ENCODE results near the gene MEGF6. TPM values are rescaled to one million over a fixed set of nuclear protein-coding genes. Genes with fewer than 3 reads are reported as not detected.

Gene MEGF6
- polyA plus RNA-seq, 3 donors, result 6.6 to 16.3 (median 11.7) TPM

DNA sequence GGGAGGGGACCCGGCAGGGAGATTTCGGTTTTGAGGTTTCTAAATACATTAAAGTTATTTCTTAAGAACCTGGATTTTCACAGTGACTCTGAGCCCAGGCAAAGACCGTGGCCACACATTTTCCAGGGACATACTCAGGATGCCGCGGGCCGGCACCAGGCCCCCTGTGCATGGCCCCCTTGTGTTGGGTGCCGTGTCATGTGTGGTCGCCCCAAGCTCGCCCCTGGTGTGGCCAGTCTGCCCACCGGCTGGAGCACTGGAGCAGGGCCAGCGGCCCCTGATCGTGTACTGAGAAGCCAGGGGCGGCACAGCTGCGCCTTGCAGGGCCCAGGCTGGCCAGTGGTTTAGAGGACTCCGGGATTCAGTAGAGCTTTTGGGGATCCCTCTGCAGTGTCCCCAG is 130.3 kb downstream of the MEGF6 start:
- no peak overlapping the region for H3K27ac ChIP-seq (ENCODE audit: low read depth, low read length)
- 56 to 81% (median 56%) methylated on average over 13 to 15 of the region's 15 CpGs for WGBS, 3 donors

DNA sequence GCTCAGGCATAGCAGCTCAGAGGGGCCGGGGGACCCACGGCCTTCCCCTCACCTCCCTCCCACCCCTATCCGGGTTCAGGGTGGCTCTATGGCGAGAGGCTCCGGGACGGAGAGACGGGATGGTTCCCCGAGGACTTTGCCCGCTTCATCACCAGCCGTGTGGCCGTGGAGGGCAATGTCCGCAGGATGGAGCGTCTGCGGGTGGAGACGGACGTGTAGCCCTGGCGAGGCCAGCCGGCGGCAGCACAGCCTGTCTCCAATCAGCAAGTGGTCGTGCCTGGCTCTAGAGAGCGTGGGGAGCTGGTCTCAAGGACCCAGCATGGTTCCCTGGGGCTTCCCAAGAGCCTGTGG is 131.0 kb downstream of the MEGF6 start:
- no peak overlapping the region for H3K27ac ChIP-seq (ENCODE audit: low read depth, low read length)
- 70 to 87% (median 79%) methylated on average over 21 of the region's 21 CpGs for WGBS, 3 donors

DNA sequence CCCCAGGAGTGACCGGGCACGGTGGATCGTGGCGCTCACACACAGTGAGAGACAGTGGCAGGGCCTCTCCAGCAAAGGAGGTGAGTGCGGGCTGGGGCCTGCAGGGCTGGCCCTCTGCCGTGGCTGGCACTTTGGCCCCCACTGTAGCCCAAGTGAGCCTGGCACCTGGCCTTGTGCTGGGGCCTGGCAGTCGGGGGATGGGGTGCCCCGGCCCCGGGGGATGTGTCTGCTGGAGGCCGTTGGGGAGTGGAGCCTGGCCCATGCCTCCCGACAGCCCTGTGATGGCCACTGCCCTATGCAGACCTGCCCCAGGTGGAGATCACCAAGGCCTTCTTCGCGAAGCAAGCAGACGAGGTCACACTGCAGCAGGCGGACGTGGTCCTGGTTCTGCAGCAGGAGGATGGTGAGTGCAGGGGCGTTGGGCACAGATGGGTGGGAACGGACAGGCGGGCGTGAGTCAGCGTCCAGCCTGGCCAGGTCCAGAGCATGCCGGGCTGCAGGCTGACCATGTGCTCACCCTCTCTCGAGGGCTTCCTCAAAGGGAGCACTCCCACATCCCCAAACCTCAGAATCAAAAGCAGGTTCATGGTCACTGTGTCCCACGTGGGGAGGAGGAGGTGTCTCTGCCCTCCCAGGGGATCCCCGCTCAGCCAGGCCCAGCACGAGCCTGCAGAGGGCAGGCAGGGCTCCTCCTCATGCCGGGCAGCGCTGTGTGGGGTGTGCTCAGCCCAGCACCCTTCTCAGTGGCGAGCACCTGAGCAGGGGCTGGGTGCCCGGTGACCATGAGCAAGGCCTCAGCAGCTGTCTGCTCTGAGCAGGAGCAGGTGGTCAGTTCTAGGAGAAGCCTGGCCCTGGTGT is 131.6 kb downstream of the MEGF6 start:
- H3K27ac ChIP-seq (ENCODE audit: low read depth, low read length), result no peak overlapping the region
- 72 to 83% (median 73%) methylated on average over 30 of the region's 30 CpGs for WGBS, 3 donors

DNA sequence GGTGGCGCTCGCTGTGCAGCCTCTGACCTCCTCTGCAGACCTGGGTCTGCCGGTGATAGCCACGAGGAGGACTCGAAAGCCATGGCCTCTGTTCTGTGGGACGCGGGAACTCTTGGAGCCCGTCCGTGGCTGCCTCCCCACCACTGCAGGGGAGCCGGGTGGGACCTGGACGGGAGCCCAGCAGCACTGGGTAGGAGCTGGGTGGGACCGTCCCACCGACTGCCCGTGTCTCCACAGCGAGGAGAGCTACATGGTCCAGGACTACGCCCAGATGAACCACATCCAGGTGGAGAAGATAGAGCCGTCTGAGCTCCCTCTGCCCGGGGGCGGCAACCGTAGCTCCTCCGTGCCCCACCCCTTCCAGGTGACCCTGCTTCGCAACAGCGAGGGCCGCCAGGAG is 133.1 kb downstream of the MEGF6 start:
- WGBS, 3 donors, result 65 to 82% (median 73%) methylated on average over 24 of the region's 24 CpGs
- H3K27ac ChIP-seq (ENCODE audit: low read depth, low read length), result no peak overlapping the region

DNA sequence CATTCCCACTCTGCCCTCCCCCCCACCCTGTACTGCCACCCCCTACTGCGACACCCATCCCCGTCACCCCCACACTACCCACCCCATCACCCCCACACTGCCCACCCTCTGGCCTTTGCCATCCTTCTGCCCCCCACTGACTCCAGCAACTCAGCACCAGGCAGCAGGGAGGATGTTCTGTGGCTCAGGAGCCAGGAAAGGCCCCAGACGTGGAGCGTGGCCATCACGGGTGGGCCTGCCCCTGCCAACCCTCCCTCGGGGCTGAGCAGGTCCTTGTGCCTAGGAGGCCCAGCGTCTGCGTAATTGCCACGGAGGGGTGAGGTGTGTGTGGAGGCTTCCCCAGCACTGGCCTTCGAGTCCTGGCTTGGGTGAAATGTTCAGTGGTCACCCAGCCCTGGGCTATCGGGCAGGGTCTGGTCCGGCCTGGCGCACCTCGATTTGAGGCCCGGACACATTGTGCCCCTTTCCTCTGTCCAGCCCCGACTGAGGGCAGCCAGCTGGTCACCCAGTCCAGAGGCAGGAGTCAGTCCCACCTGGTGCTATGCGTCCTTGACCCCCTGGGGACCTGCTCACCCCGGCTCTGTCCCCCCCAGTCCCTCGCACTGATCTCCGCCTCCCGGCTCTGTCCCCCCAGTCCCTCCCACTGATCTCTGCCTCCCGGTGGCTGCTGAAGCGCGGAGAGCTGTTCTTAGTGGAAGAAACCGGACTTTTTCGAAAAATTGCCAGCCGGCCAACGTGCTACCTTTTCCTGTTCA is 133.9 kb downstream of the MEGF6 start:
- WGBS, 3 donors, result 51 to 78% (median 58%) methylated on average over 27 to 28 of the region's 28 CpGs
- no peak overlapping the region for H3K27ac ChIP-seq (ENCODE audit: low read depth, low read length)

DNA sequence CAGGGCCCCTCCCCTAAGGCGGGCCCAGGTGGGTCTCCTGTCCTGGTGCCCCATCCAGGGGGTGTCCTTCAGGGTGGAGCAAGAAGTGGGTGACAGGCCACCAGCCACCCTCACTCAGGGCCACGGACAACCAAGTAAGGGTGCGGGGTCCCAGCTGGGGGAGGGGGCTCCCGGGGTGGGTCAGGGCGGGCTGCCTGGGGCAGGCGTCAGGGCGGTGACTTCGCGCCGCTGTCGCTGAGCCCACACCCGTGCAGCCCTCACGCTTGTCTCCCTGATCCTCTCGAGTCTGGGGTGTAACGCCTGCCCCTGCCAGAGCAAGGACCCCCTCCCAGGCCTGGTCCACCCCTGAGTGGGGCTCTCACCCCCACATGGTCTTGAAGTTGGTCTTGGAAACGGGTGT is 134.6 kb downstream of the MEGF6 start:
- WGBS, 3 donors, result 85 to 92% (median 85%) methylated on average over 15 to 16 of the region's 16 CpGs
- H3K27ac ChIP-seq (ENCODE audit: low read depth, low read length), result no peak overlapping the region

DNA sequence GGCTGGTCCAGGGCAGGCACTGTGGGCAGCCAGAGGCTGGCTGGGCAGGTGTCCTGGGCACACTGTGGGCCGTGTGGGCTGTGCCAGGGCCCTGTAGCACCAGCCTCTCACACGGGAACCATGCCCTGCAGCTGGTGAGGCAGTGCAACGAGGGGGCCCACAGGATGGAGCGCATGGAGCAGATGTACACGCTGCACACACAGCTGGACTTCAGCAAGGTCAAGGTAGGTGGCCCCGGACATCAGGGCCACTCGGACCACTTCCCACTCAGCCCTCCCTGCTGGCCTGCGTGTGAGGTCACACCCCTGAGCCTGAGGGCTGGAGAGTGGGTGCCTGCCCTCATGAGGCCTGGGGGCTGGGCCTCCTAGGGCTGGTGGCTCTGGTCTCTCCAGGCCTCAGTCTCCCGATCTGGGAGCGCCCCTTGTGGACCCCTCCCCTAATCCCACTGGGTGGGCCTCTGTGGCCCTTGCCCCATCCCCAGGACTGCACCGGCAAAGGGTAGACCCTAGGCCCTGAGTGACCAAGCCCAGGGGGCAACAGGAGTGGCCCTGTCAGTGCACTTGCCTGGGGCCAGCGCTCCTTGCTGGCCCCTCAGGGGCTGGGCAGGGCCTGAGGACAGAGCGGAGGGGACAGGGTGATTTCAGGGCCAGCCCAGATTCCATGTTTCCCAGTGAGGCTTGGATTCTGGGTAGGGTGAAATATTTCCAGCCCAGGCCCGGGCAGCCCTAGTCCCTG is 135.3 kb downstream of the MEGF6 start:
- WGBS, 3 donors, result 88 to 97% (median 90%) methylated on average over 14 of the region's 14 CpGs
- H3K27ac ChIP-seq (ENCODE audit: low read depth, low read length), result no peak overlapping the region

DNA sequence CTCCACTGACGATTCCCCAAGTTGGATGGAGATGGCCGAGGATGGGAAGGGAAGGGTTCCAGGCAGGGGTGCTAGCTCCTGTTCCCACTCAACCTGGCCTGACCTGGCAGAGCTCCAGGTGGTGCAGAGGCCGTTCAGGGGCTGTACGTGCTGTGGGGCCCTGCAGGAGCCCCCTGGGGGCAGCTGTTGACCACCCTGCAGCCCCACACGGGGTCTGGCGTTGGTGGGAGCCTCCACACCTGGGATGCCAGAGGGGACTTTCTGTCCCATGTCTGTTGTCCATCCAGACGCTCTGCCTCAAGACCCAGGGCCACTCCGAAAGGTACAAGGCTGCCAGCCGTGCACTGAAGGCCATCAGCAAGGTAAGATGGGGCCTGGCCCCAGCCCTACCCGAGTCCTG is 136.9 kb downstream of the MEGF6 start:
- 65 to 86% (median 71%) methylated on average over 10 of the region's 10 CpGs for WGBS, 3 donors

DNA sequence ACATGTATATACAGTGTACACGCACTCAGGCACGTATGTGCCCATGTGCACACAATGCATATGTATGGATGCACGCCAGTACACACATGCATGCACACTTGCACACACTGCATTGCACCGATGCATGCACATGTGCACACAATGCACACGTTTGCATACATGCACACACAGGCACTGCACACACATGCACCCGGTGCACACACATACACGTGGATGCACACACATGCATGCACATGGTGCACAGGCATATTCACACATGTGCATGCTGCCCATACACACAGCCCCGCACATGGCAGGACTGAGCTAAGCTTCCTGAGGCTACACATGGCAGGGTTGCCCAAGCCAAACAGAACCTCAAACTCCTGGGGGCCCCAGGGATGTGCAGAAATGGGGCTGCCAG is 137.3 kb downstream of the MEGF6 start:
- 87 to 94% (median 93%) methylated on average over 8 of the region's 8 CpGs for WGBS, 3 donors
- H3K27ac ChIP-seq (ENCODE audit: low read depth, low read length), result no peak overlapping the region

More for the DNA sequence above, 136.9 kb downstream of the MEGF6 start:
- no peak overlapping the region for H3K27ac ChIP-seq (ENCODE audit: low read depth, low read length)

DNA sequence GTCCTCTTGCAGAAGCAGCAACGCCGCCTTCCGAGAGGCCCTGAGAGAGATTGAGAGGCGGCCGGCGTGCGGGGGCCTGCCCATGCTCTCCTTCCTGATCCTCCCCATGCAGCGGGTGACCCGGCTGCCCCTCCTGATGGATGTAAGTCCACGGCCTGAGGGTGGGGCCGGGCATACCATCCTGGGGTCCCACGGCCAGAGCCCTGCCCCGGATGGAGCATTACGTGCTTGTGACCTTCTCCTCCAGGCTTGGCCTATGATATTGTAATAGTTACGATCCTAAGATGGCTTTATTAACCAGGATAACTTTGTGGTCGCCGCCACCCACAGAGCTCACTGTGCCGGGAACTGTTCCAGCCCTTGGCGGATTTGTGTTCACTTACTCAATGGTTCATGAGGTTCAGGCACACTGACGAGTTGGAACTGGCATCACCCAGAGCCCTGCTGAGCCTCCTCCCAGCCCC is 137.9 kb downstream of the MEGF6 start:
- H3K27ac ChIP-seq (ENCODE audit: low read depth, low read length), result no peak overlapping the region
- WGBS, 3 donors, result 71 to 92% (median 72%) methylated on average over 15 to 20 of the region's 20 CpGs

DNA sequence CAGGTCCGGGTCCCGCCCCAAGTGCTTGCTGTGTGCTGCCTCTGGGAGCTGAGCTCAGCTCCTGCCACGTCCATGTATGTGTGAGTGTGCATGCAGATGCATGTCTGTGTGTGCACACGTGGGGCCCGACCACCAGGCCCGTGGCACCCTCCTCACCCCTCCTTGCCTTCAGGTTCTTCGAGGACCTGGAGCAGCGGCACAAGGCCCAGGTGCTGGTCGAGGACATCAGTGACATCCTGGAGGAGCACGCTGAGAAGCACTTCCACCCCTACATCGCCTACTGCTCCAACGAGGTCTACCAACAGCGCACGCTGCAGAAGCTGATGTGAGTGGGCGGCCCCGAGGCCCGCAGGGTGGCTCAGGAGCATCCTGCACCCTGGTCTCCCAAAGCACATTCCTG is 138.4 kb downstream of the MEGF6 start:
- 88 to 91% (median 89%) methylated on average over 16 to 17 of the region's 17 CpGs for WGBS, 3 donors
- H3K27ac ChIP-seq (ENCODE audit: low read depth, low read length), result no peak overlapping the region

DNA sequence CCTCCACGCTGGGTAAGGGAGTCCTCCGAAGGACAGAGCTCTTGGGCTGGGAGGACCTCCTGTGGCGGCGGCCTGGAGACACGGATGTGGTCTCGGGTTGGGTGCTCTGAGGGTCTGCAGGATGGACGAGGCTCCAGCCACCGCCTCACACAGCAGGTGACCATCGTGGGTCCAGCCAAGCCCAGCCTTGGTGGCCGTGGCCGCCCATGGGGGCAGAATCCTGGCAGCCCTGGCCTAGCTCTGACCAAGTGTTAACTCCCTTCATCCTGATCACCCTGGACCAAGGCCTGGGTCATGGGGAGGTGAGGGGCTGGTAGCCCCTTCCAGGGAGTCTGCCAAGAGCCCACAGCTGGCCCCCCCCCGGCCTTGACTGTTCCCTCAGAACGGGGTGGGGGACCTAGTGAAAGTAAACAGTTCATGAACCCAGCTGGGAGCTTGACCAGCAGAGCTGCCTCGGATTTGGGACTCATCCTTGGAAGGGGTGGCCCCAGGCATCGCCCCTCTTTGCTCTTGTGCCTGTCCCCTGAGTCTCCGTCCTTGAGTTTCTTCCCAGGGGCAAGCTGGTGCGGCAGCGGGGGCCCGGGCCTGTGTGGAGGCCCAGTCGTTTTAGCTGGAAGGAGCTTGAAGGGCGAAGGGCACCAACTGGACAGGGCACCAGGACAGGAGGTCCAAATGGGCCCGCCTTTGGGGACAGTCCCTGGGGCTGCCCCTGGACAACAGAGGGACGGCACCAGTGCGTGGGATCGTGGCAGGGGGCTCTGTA is 139.0 kb downstream of the MEGF6 start:
- H3K27ac ChIP-seq (ENCODE audit: low read depth, low read length), result no peak overlapping the region
- WGBS, 3 donors, result 75 to 84% (median 78%) methylated on average over 25 of the region's 25 CpGs

DNA sequence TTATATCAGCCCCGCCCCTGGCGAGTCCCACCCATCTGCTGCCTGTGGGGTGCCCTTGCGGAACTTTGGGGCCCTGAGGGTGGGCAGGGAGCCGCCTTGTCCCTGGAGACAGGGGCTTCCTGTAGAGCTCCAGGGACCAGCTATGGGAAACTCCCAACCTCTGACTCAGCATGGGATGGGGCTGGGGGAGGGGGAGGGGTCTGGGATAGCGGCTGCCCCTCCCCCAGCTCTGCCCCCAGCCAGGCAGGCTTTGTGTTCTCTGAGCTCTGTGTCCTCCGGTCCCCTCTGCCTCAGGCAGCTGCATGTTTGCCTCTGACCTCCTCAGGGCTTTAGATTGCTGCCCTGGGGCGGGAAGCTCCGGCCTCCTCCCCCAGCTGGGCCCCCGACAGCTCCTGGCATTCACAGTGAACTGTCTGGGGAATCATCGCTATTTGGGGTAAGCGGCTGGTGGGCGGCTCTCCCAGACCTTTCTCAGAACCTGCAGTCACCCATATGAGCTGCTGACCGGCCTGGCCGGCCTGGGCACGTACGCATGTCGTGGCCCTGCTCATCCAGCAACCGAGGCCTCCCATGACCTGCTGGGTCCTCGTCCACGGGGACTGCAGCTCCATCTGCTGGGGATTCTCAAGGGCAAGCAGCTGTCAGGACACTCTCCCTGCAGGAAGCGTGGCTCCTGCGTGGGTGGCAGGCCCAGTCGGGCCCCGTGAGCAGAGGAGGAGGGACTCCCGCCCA is 139.8 kb downstream of the MEGF6 start:
- H3K27ac ChIP-seq (ENCODE audit: low read depth, low read length), result no peak overlapping the region
- WGBS, 3 donors, result 32 to 73% (median 48%) methylated on average over 23 to 25 of the region's 25 CpGs

DNA sequence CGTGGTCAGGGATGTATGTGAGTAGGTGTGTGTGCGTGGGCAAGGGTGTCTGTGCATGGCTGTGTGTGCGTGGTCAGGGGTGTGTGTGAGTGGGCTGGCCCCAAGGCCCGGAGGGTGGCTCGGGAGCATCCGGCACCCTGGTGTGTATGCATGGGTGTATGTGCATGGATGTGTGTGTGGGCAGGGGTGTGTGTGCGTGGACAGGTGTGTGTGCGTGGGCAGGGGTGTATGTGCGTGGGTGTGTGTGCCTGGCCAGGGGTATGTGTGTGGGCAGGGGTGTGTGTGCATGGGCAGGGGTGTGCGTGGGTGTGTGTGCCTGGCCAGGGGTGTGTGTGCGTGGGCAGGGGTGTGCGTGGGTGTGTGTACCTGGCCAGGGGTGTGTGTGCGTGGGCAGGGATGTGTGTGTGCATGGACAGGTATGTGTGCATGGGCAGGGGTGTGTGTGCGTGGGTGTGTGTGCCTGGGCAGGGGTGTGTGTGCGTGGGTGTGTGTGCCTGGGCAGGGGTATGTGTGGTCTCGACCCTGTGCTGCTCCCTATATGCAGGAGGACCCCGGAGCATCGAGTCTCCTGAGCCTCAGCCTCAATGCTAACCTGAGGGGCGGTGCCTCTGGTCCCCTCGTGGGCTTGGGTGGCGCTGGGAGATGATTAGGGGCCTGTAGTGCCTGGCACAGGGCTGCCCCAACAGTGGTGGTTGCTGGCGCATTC is 140.5 kb downstream of the MEGF6 start:
- WGBS, 3 donors, result 83 to 89% (median 84%) methylated on average over 22 of the region's 22 CpGs
- no peak overlapping the region for H3K27ac ChIP-seq (ENCODE audit: low read depth, low read length)

DNA sequence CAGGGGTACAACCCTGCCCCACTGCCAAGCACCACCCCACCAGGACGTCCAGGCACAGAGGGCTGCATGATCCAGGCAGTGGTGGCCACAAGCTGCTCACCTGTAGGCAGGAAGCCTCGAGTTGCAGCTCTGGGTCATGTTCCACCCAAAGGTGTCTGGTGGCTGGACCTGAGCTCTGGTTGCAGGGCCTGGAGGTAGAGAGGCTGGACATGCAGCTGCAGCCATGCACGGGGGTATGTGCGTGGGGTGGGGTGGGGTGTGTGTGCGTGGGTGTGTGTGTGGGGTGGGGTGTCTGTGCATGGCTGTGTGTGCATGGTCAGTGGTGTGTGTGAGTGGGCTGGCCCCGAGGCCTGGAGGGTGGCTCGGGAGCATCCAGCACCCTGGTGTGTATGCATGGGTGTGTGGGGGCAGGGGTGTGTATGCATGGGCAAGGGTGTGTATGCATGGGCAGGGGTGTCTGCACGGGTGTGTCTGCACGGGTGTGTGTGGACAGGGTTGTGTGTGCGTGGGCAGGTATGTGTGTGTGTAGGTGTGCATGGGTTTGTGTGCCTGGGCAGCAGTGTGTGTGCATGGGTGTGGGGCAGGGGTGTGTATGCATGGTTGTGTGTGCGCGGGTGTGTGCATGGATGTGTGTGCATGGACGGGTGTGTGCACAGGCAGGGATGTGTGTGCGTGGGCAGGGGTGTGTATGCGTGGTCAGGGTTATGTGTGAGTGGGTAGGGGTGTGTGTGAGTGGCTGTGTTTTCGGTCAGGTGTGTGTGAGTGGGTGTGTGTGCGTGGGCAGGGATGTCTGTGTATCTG is 141.3 kb downstream of the MEGF6 start:
- H3K27ac ChIP-seq (ENCODE audit: low read depth, low read length), result no peak overlapping the region
- 90 to 93% (median 91%) methylated on average over 17 of the region's 17 CpGs for WGBS, 3 donors

DNA sequence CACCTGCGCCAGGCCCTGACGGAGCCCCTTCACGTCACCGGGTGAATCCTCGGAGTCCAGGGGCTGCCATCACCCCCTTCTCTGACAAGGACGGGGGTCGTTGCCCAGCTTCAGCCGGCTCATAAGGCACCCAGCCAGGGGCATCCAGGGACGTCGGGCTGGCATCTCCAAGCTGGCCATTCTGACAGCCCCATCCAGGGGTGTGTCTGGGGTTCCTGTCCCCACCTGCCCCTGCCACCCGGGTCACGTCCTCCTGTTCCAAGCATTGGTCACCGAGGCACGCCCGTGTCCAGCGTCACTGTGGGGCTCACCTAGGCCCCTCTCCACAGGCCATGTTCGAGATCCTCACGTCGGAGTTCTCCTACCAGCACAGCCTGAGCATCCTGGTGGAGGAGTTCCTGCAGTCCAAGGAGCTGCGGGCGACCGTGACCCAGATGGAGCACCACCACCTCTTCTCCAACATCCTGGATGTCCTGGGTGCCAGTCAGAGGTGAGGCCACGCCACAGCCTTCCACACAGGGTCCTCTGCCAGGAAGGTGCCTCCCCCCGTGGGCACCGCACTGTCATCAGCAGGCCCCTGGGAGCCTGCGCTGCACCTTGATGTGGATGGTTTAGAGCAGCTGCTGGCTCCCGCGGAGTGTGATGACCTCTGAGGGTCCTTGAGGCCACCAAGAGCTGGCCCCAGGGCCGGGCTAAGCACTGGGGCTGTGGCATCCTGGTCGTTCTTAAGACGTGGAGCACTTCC is 142.0 kb downstream of the MEGF6 start:
- 89 to 97% (median 92%) methylated on average over 31 of the region's 31 CpGs for WGBS, 3 donors
- no peak overlapping the region for H3K27ac ChIP-seq (ENCODE audit: low read depth, low read length)

Measured in adipose tissue (tissue), 3 donors.